AG04449 (cell line): ENCODE data around the gene CEP128.

Experiments used
- CTCF ChIA-PET: fragments of 350-600 bp; formaldehyde crosslinking; extraction: SDS; loops from one replicate; lab custom pipeline; 2021; ENCODE audit warnings: antibody characterized with exemption; lab: Yijun Ruan, JAX
- POLR2A ChIA-PET: fragments of 400-600, 350-600 bp; formaldehyde crosslinking; extraction: SDS; loops from one replicate; lab custom pipeline; 2020; ENCODE audit warnings: antibody characterized with exemption, inconsistent platforms; lab: Yijun Ruan, JAX
- DNase-seq: peaks from one replicate; pipeline ENCODE4 v3.0.0-alpha.2; 2010; ENCODE audit warnings: low read depth, low spot score
- H3K4me3 ChIP-seq: 2 replicates; pipeline ENCODE4 v1.5.1; 2011; ENCODE audit warnings: low read depth, mild to moderate bottlenecking, control low read depth, low read length
- TF ChIP-seq, protein P1 (sequence below): IDR thresholded peaks from one replicate; pipeline ENCODE4 v1.5.1; 2011; ENCODE audit warnings: mild to moderate bottlenecking, moderate library complexity, low read length, control low read depth, inconsistent platforms; ENCODE audit not compliant: insufficient read depth; ENCODE audit errors: missing control alignments

The CEP128 gene

DNA sequence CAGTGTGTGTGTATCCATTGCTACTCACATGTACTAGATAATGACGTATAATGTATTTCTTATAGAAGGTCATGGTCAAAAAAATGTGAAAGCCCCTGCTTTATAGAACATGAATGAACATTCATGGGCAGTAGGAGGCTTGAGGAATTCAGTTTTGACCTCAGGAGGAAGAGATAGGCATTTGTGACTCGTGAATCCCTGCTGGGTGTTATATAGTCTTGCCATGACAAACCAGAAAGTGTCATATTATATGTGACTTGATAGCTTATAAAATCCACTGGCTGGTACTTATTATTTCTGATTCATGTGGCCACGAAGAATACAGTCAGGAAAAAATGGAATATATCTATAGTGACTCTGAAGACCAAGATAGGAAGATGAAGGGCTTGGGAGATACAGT is 287.6 kb downstream of the CEP128 start:
- POLR2A ChIA-PET: no interaction called here
- TF ChIP-seq, protein P1, sequence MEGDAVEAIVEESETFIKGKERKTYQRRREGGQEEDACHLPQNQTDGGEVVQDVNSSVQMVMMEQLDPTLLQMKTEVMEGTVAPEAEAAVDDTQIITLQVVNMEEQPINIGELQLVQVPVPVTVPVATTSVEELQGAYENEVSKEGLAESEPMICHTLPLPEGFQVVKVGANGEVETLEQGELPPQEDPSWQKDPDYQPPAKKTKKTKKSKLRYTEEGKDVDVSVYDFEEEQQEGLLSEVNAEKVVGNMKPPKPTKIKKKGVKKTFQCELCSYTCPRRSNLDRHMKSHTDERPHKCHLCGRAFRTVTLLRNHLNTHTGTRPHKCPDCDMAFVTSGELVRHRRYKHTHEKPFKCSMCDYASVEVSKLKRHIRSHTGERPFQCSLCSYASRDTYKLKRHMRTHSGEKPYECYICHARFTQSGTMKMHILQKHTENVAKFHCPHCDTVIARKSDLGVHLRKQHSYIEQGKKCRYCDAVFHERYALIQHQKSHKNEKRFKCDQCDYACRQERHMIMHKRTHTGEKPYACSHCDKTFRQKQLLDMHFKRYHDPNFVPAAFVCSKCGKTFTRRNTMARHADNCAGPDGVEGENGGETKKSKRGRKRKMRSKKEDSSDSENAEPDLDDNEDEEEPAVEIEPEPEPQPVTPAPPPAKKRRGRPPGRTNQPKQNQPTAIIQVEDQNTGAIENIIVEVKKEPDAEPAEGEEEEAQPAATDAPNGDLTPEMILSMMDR: no peak
- CTCF ChIA-PET: no interaction called here
- H3K4me3 ChIP-seq: no peak overlapping the region
- DNase-seq: no peak

DNA sequence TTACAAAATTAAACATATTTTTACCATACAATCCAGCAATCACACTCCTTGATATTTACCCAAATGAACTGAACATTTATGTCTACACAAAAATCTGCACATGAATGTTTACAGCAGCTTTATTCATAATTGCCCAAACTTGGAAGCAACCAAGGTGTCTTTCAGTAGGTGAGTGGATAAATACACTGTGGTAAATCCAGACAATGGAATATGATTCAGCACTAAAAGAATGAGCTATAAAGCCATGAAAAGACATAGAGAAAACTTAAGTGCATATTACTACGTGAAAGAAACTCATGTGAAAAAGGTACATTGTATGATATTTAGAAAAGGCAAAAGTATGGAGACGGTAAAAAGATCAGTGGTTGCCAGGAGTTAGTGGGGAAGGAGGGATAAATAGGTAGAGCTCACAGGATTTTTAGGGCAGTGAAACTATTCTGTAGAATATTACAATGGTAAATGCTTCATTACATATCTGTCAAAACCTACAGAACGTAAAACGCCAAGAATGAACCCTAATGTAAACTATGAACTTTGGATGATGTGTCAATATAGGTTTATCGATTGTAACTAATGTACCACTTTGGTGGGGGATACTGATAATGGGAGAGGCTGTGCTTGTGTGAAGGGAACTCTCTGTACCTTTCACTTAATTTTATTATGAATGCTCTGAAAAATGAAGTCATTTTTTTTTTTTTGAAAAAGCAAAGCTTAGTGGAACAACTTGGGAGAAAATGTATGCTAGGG is 295.7 kb downstream of the CEP128 start:
- POLR2A ChIA-PET: no interaction called here
- no peak overlapping the region for H3K4me3 ChIP-seq
- TF ChIP-seq, protein P1: no peak
- CTCF ChIA-PET: no interaction called here
- no peak for DNase-seq

DNA sequence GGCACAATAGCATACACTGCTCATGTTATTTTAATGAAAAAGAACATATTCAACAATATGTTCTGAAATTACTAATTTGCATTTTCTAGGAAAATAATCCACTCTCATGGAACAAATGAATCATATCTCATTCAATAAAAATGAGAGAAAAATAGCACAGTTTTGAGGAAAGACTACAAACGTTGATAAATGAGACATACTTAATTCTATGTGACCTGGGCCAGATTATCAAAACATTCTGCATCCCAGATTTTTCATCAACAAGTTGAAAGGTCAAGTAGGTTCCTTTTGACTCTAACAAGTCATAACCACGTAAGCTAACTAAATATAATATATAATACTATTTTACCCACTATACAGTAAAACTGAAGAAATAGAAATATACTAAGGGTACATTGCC is 296.7 kb downstream of the CEP128 start:
- H3K4me3 ChIP-seq: no peak overlapping the region
- ChIA-PET CTCF (no interaction called here), POLR2A (no interaction called here)
- DNase-seq: no peak
- TF ChIP-seq, protein P1: no peak

DNA sequence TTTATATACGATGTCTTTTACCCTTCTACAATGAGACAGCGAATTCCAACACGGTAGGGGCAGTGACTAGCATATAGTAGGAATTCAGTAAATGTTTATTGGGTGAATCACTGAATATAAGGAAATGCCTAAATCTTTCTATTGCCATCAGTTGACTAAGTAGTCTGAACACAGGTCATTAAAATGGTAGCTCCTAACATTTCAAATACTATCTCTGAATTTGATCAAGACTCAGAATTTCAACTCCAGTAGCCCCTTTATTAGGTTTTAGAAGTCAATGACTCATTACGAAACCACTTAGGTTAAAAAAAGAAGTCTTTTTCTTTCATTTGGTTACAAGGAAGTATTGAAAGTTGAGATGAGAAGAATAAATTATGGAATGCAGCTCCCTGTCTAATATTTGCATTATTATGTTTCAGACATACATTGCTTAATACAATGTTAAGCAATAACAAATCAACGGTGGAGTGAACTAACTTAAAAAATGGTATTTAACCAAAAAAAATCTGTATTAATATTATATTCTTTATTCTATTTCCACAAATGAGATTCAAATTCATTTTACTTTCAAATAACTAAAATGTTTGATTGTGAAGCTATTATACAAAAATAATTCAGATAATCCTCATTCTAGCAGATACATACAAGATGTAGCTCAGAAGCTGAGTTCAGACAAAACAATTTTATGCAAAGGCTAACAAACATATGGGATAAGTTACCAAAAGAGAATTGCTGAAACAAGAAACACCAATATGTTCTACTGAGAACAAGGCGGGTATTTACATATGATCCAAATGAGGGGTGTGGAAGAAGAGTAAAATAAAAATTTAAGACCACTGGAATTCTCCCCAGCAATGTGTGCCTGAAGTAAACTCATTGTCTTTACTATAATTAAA is 302.7 kb downstream of the CEP128 start:
- no peak overlapping the region for H3K4me3 ChIP-seq
- TF ChIP-seq, protein P1: no peak
- DNase-seq: peak; percentile 68
- ChIA-PET POLR2A (interaction anchor here (1.0 kb wide), 1 partner anchor 364 kb away, joined by 3 read pairs; no protein-coding TSS in a partner anchor), CTCF (interaction anchor here (2.1 kb wide), 1 partner anchor 210 kb away, joined by 5 read pairs; no protein-coding TSS in a partner anchor)

DNA sequence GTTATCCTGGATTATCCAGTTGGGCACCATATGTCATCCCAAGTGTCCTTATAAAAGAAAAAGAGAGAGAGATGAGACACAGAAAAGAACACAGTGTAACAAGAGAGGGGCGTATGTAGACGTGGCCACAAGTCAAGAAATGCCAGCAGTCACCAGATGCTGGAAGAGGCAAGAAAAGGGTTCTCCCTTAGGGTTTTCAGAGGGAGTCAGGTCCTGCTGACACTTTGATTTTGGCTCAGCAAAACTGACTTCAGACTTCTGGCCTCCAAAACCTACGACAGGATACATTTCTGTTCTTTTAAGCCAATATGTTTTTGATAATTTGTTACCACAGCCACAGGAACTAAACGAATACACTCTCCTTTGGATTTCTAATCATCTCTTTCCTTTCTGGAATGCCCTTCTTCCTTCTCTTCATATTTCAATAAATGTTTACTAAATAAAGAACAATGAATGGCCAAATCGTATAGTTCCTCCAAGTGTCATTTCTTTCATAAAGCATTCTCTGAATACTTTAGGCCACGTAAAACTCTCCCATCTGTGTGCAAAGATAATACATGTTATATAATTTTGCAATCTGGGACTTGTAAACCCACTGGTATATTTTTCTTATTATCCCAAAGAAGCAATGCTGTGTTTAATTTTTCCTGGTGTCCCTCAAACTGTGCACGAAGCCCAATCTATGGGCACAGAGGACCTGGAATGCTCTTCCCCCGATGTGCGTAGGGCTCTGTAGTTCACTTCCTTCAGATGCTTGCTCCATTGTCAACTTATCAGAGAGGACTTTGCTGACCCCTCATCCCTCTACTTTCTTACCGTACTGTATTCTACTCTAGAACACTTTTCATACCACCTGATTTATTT is 303.6 kb downstream of the CEP128 start:
- TF ChIP-seq, protein P1: no peak
- no peak for DNase-seq
- CTCF ChIA-PET: no interaction called here
- no peak overlapping the region for H3K4me3 ChIP-seq
- POLR2A ChIA-PET: interaction anchor here (1.0 kb wide), 1 partner anchor 363 kb away, joined by 3 read pairs; no protein-coding TSS in a partner anchor
